Prostate gland (tissue), 1 donor: ENCODE results near the gene PLCH1.

ENCODE experiments used
- POLR2A ChIP-seq: fragments of 450-650 bp; IDR thresholded peaks from one replicate; pipeline ENCODE4 v1.6.1; 2016; ENCODE audit warnings: antibody characterized with exemption, mild to moderate bottlenecking
- POLR2AphosphoS5 ChIP-seq: sonication (generic); formaldehyde crosslinking; IDR thresholded peaks from one replicate; pipeline ENCODE4 v1.6.1; 2017; ENCODE audit warnings: antibody characterized with exemption

DNA sequence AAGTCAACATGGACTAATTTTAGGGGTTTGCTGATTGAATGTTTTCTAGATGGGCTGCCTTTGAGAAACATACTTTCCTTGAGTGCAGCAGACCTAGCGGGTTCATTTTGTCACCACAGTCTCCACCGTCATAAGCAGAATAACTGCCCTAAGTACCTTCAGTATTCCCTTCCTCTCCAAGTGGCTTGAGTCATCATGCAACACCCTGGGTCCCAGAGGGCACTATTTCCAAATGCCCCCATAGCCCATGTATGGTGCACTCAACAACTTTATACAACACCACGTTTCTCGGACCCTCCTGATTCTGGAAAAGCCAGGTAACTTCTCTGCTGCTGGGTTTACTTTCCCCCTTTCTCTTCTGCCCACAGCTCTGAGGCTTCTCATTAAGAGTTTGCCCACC is 300.1 kb downstream of the PLCH1 start:
- TF ChIP-seq POLR2A: no peak
- TF ChIP-seq POLR2AphosphoS5: no peak
